Testis (tissue), 2 donors: Measurements from ENCODE around the gene PSRC1.

Experiments used
- POLR2A ChIP-seq: fragments of 450-650 bp; IDR thresholded peaks from one replicate; pipeline ENCODE4 v1.6.1; 2017; ENCODE audit warnings: antibody characterized with exemption, mild to moderate bottlenecking, moderate library complexity
- TF ChIP-seq, protein P1 (sequence below), 3 experiments: fragments of 450-650 bp in 2 of 3; fragments of 200-600 bp in 1 of 3; sonication (generic) in 1 of 3; IDR thresholded peaks; one replicate each; pipeline ENCODE4 v1.5.1; 2016 to 2019; ENCODE audit warnings: antibody characterized with exemption in 3 of 3, mild to moderate bottlenecking in 2 of 3, moderate library complexity in 1 of 3

DNA sequence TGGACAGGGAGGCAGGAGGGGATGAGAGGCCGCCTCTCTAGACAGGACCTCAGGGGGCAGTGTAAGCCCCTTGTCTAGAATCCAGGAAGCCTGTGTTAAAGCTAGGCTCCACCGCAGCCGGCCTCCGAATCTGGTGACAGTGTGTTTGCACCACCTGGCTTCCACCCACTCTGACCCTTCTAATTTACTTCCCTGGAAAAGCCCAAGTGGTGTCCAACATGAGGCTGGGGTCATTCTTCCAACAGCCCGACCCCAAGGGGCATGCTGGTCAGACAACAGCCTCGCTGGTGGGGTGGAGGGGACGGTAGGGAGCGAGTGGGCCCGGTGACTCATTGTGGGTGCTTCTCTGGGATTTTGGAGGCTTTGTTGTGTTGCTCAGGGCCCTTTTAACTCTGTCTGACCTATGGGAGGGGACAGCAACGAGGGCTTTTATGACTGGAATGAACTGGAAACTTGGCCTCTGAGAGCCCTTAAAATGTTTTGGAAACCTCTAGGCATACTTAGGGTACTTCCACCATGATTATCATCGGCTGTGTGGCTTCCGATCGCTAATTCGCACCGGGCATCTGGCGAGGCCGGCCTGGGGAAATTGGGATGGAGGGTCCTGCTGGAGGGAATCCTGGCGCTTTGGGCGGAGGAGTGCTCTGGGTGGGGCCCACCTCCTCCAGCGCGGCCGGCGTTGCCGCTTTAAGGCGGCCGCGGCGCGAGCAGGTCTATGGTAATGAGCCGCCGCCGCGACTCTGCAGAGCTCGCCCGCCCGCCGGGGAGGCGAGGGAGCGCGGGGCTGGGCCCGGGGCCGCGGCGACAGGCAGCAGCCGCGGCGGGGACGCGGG, 33.9 kb downstream of the PSRC1 start, which contains the start of gene CELSR2:
- TF ChIP-seq, protein P1, sequence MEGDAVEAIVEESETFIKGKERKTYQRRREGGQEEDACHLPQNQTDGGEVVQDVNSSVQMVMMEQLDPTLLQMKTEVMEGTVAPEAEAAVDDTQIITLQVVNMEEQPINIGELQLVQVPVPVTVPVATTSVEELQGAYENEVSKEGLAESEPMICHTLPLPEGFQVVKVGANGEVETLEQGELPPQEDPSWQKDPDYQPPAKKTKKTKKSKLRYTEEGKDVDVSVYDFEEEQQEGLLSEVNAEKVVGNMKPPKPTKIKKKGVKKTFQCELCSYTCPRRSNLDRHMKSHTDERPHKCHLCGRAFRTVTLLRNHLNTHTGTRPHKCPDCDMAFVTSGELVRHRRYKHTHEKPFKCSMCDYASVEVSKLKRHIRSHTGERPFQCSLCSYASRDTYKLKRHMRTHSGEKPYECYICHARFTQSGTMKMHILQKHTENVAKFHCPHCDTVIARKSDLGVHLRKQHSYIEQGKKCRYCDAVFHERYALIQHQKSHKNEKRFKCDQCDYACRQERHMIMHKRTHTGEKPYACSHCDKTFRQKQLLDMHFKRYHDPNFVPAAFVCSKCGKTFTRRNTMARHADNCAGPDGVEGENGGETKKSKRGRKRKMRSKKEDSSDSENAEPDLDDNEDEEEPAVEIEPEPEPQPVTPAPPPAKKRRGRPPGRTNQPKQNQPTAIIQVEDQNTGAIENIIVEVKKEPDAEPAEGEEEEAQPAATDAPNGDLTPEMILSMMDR (IDR thresholded peaks at IDR 0.05): no peak
- TF ChIP-seq POLR2A: no peak
